Measurements from ENCODE around the gene NDUFAF8. TPM values are rescaled to one million over a fixed set of nuclear protein-coding genes. Genes with fewer than 3 reads are reported as not detected.

NDUFAF8 gene
- total RNA-seq, 1 donor from 2014 or later = 31.6 TPM

DNA sequence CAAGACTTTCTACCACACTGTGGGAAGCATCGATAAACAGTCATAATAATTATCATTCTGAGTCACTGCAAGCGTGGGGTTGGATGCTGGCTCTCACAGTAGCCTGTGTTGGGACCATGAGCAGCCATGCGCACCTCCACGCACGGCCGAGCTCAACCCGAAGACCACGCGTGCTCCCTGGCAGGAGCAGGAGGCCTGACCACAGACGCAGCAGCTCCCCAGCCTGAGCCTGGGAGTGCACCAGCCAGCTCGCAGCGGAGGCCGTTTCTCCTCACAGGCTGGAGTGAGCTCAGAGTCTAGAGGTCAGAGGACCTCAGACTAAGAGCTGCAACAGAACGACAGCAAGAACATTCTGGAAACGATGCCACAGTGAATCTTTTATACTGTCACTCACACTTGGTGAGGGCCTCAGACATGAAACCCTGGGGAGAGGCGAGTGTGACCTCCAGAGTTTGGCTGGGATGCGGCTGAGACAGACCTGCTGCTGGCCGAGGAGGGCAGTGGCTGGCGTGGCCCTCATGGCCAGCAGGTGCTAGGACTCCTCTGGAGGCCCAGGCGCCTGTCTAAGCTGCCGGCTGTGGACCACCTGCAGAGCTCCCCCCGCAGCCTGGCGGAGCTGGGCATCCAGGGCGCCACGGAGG, 6.0 kb downstream of the NDUFAF8 start:
- Histone ChIP-seq H3K36me3 (ENCODE audit: control insufficient read depth, insufficient read depth, low read length) (peaks cover 12% of the 10 kb centered on the region), H3K27me3 (ENCODE audit: control insufficient read depth, insufficient read depth, low read length) (no peaks in the 10 kb centered on the region), H3K4me3 (ENCODE audit: low read depth, low read length) (no peak overlapping the region)
- DNase-seq (ENCODE audit: low read depth) = no peak
- FAIRE-seq = no peak
- no peak for TF ChIP-seq CTCF (IDR thresholded peaks at IDR 0.05; ENCODE audit: insufficient read depth, low read length, severe bottlenecking)

DNA sequence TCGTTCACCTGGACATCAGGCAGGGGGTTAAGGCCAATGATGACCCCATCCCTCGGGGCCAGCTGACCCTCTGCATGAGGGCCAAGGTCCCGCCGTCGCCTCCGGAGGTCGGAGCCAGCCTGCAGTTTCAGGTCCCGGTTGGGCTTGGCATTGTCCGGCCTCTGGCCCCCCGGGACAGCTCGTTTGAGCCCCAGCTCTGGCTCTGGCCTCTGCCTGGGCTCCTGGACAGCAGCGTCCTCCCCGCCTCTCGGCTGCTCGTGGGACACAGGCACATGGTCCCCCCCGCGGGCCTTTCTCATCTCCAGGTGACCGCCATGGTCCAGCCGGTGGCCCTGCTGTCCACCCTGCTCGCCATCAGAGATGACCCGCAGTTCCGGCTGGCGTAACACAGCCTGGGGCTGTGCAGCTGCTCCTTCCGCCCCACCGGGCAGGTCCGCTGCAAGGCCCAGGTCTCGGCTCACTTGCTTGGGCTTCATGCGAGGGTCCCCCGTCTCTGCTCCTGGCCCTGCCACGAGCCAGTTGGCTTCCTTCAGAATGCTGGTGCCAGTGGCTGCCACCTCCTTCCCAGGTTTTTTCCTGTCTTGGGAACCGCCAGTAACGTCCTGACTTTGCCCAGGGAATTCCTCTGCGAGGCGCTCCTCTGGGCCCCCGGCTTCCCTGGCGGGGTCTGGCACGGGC, 6.7 kb downstream of the NDUFAF8 start:
- no peak for FAIRE-seq
- Histone ChIP-seq H3K4me3 (ENCODE audit: low read depth, low read length) (no peak overlapping the region), H3K36me3 (ENCODE audit: control insufficient read depth, insufficient read depth, low read length) (peaks cover 15% of the 10 kb centered on the region), H3K27me3 (ENCODE audit: control insufficient read depth, insufficient read depth, low read length) (no peaks in the 10 kb centered on the region)
- DNase-seq (ENCODE audit: low read depth) = no peak
- no peak for TF ChIP-seq CTCF (IDR thresholded peaks at IDR 0.05; ENCODE audit: insufficient read depth, low read length, severe bottlenecking)

DNA sequence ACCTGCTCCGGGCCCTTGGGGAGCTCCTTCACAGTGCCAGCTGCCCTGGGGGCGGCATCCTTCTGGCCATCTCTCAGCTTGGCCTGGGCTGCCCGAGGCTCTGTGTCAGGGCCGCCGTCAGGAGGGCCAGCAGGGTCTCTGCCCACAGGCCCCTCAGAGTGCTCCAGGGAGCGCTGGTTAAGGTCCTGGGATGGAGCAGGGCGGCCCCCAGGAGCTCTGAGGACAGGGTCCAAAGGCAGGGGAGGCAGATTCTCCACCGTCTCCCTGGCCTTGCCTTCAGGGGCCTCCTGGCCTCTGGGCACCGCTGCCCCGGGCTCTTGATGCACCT, 7.2 kb downstream of the NDUFAF8 start:
- FAIRE-seq = no peak
- TF ChIP-seq CTCF (IDR thresholded peaks at IDR 0.05; ENCODE audit: insufficient read depth, low read length, severe bottlenecking) = no peak

GRCh38 chr17:81246679-81247338, 7.7 kb downstream of the NDUFAF8 start:
- Histone ChIP-seq H3K4me3 (ENCODE audit: low read depth, low read length) (no peak overlapping the region), H3K27me3 (ENCODE audit: control insufficient read depth, insufficient read depth, low read length) (no peaks in the 10 kb centered on the region), H3K36me3 (ENCODE audit: control insufficient read depth, insufficient read depth, low read length) (peaks cover 9% of the 10 kb centered on the region)
- no peak for DNase-seq (ENCODE audit: low read depth)
- FAIRE-seq = no peak
- TF ChIP-seq CTCF (IDR thresholded peaks at IDR 0.05; ENCODE audit: insufficient read depth, low read length, severe bottlenecking) = no peak

More for the DNA sequence above, 7.2 kb downstream of the NDUFAF8 start:
- Histone ChIP-seq H3K27me3 (ENCODE audit: control insufficient read depth, insufficient read depth, low read length) (no peaks in the 10 kb centered on the region), H3K36me3 (ENCODE audit: control insufficient read depth, insufficient read depth, low read length) (peaks cover 11% of the 10 kb centered on the region), H3K4me3 (ENCODE audit: low read depth, low read length) (no peak overlapping the region)
- DNase-seq (ENCODE audit: low read depth) = no peak

DNA sequence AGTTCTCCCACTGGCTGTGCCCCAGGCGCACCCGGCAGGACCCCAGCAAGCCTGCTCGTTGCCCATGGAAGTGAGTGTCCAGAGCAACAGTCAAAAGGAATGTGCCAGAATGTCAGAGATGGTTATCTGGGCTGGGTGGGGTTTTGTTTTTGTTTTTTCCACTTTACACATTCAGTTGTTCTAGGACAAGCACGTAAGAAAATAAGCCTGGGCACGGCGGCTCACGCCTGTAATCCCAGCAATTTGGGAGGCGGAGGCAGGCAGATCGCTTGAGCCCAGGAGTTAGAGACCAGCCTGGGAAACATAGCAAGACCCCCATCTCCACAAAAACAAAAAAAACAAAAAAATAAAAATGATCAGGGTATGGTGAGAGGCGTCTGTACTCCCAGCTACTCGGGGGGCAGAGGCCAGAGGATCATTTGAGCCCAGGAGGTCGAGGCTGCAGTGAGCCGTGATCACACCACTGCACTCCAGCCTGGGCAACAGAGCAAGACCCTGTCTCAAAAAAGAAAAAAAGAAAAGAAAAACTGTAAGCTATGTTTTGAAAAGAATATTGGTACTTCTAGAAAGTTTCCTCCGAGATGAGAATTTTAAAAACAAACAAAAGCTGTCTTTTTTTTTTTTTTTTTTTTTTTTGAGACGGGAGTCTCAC, 8.3 kb downstream of the NDUFAF8 start:
- H3K4me3 ChIP-seq (ENCODE audit: low read depth, low read length) = no peak overlapping the region
- FAIRE-seq (no peak), DNase-seq (ENCODE audit: low read depth) (no peak)
- no peak for TF ChIP-seq CTCF (IDR thresholded peaks at IDR 0.05; ENCODE audit: insufficient read depth, low read length, severe bottlenecking)
- H3K27me3 ChIP-seq (ENCODE audit: control insufficient read depth, insufficient read depth, low read length) = no peaks in the 10 kb centered on the region
- peaks cover 12% of the 10 kb centered on the region for H3K36me3 ChIP-seq (ENCODE audit: control insufficient read depth, insufficient read depth, low read length)

Measured in bronchial epithelial cell (primary cell).